Activated CD4-positive, alpha-beta T cell treated with anti-CD3 and anti-CD28 coated beads, Interleukin-2, amount 50 U/mL, for 24 hours (primary cell): ENCODE measurements around the gene CPB2.

Experiments used
- DNase-seq, 2 donors: peaks; one replicate each; pipeline ENCODE4 v3.0.0-alpha.2; 2020; ENCODE audit warnings: low read depth in 1 of 2, low spot score in 1 of 2

Gene CPB2

GRCh38 chr13:46100191-46100815 lies 4.5 kb downstream of the CPB2 start:
- no peak for DNase-seq

GRCh38 chr13:46097663-46098062 lies 7.2 kb downstream of the CPB2 start:
- no peak for DNase-seq

GRCh38 chr13:46097015-46097414 lies 7.8 kb downstream of the CPB2 start:
- no peak for DNase-seq

- no peak for DNase-seq
These were observed 10.4 kb downstream of the CPB2 start for GRCh38 chr13:46094478-46094877.

GRCh38 chr13:46088821-46089562 lies 15.8 kb downstream of the CPB2 start:
- DNase-seq: no peak

GRCh38 chr13:46087481-46087880 lies 17.4 kb downstream of the CPB2 start:
- DNase-seq: no peak

GRCh38 chr13:46086985-46087384 lies 17.8 kb downstream of the CPB2 start:
- no peak for DNase-seq

- DNase-seq: no peak
These were observed 18.4 kb downstream of the CPB2 start for GRCh38 chr13:46086421-46086922.

GRCh38 chr13:46085737-46086136 lies 19.1 kb downstream of the CPB2 start:
- DNase-seq: no peak

- DNase-seq: no peak
These were observed 22.5 kb downstream of the CPB2 start for GRCh38 chr13:46082324-46082723.

GRCh38 chr13:46079770-46080169 lies 25.1 kb downstream of the CPB2 start:
- no peak for DNase-seq

GRCh38 chr13:46077265-46077664 lies 27.6 kb downstream of the CPB2 start:
- no peak for DNase-seq

GRCh38 chr13:46076827-46077226 lies 28.0 kb downstream of the CPB2 start:
- no peak for DNase-seq

GRCh38 chr13:46075811-46076210 lies 29.0 kb downstream of the CPB2 start:
- no peak for DNase-seq

- DNase-seq: no peak
These were observed 33.1 kb downstream of the CPB2 start for GRCh38 chr13:46071590-46072249.

GRCh38 chr13:46063292-46063691 lies 41.5 kb downstream of the CPB2 start:
- no peak for DNase-seq

- DNase-seq: no peak
These were observed 42.6 kb downstream of the CPB2 start for GRCh38 chr13:46062185-46062584.

GRCh38 chr13:46059405-46059804 lies 45.4 kb downstream of the CPB2 start:
- no peak for DNase-seq

GRCh38 chr13:46058268-46058667 lies 46.6 kb downstream of the CPB2 start:
- DNase-seq: no peak

GRCh38 chr13:46057256-46058015 lies 47.4 kb downstream of the CPB2 start:
- no peak for DNase-seq
